D721Med (cell line): ENCODE results near the gene BTG3.

Experiments
- DNase-seq: peaks from one replicate; pipeline ENCODE4 v3.0.0; 2011; ENCODE audit warnings: low spot score; ENCODE audit not compliant: insufficient read length
- FAIRE-seq: peaks from 2 replicates; lab custom pipeline; 2011; peaks lifted over from hg19 to GRCh38; lab: Jason Lieb, UNC
- CTCF ChIP-seq: IDR thresholded peaks from 2 replicates; pipeline ENCODE4 v1.5.1; 2012; ENCODE audit warnings: mild to moderate bottlenecking, control low read depth; ENCODE audit not compliant: insufficient read depth; ENCODE audit errors: missing control alignments

BTG3 gene

DNA sequence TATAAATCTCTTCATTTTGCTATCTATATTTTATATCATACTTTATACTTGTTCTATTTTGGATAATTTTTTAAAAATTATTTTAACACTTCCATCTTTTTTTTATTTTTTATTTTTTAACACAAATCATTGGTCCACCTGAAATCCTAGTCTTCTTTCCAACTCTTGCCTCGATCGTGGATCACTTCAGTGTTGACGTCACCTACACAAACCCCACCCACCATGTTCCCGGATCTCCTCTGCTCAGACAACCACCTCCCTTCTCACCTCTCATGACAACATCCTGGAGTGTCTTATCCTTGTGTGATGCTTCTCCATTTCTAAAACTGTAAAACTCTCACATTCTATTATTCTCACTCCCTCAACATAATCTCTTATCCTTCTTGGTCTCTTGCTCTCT, 34.1 kb upstream of the BTG3 start:
- DNase-seq (no peak), FAIRE-seq (no peak)
- TF ChIP-seq CTCF: no peak

- FAIRE-seq: no peak
- DNase-seq: no peak
- TF ChIP-seq CTCF: no peak
These were observed 31.5 kb upstream of the BTG3 start for GRCh38 chr21:17644186-17644585.

DNA sequence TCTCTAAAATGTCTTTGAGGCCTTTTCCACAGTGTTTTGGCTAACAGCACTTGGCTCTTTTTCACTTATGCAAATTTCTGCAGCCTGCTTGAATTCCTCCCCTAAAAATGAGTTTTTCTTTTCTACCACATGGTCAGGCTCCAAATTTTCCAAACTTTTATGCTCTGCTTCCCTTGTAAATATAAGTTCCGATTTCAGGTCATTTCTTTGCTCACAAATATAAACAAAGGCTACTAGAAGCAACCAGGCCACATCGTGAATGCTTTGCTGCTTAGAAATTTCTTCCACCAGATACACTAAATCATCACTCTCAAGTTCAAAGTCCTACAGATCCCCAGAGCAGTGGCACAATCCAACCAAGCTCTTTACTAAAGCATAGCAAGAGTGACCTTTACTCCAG, 28.1 kb upstream of the BTG3 start:
- no peak for TF ChIP-seq CTCF
- FAIRE-seq: no peak
- no peak for DNase-seq

DNA sequence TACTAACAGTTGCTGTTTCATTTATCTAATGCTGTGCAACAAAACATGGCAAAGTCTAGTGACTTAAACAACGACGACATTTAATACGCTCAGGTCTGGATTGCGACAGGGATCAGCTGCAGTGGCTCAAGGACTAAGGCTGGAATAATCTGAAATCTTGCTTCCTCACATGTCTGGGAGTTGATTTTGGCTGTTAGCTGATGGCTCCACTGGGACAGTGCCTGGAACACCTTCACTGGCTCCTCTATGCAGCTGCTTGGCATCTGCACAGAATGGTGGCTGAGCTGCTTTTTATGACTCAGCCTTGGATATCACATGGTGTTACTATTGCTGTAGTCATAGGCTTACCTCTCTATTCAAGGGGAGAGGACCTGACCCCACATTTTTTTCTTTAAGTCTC, 24.0 kb upstream of the BTG3 start:
- no peak for TF ChIP-seq CTCF
- DNase-seq (no peak), FAIRE-seq (no peak)

- DNase-seq: no peak
- FAIRE-seq: no peak
These were observed 18.5 kb upstream of the BTG3 start for GRCh38 chr21:17631195-17631594.

DNA sequence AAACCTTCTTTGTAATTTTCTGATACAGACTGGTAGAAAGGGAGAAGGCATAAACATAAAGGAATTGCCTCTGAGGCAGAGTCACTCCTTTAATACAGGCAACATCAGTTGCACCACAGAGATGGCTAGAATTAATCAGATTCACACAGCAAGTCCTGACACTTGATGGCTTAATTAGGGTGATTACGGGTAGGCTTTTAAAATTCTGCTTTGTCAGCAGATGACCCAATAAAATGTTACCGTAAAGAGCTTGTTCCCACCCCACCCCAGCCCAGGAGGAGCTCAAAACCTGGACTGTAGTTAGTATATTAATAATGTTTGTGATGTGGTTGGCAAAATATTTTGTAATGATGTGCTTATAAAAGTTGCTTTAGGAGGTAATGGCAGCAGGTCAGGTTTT, 9.3 kb upstream of the BTG3 start:
- DNase-seq (no peak), FAIRE-seq (no peak)

More at GRCh38 chr21:17631195-17631594, 18.5 kb upstream of the BTG3 start:
- no peak for TF ChIP-seq CTCF

GRCh38 chr21:17616831-17617230, 4.1 kb upstream of the BTG3 start:
- FAIRE-seq (no peak), DNase-seq (no peak)
- no peak for TF ChIP-seq CTCF

More for the DNA sequence above, 9.3 kb upstream of the BTG3 start:
- no peak for TF ChIP-seq CTCF
